ENCODE data around the gene FAIM. TPM values are rescaled to one million over a fixed set of nuclear protein-coding genes. Genes with fewer than 3 reads are reported as not detected.
A peak's percentile ranks its signal among the peaks of the same experiment; 100 is the strongest.

The FAIM gene
- total and polyA plus RNA-seq, 10 donors, result 2.6 to 11.1 (median 6.4) TPM

DNA sequence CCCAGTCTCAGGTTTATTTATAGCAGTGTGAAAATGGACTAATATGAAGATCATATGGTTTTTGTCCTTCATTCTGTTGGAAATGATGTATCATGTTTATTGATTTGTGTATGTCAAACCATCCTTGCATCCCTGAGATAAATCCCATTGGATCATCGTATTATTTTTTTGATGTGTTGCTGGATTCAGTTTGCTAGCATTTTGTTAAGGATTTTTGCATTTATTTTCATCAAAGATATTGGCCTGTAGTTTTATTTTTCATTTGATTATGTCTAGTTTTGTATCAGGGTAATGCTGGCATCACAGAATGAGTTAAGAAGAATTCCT, 34.3 kb downstream of the FAIM start:
- intact Hi-C loops (cut with DNase I; ENCODE audit: low total_unique reads), result no loop called here
- no peak for DNase-seq
- 86 to 98% (median 96%) methylated on average over 1 of the region's 1 CpG for WGBS, 5 donors

DNA sequence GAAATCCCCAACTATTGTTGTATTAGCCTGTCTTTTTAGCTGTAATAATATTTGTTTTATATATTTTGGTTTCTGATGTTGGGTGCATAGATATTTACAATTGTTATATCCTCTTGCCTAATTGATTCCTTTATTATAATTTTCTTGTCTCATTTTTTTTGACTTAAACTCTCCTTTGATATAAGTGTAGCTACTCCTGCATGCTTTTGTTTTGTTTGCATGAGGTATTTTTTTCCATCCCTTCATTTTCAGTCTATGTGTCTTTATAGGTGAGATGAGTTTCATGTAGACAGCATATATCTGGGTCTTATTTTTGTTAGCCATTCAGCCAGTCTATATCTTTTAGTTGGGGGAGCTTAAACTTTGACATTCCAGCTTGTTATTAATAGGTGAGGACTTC, 37.4 kb downstream of the FAIM start:
- Histone ChIP-seq H3K9me3 (peaks cover 0 to 80% (median 68%) of the 10 kb centered on the region in 8 donors), H3K36me3 (peaks cover 3 to 25% (median 19%) of the 10 kb centered on the region in 6 donors), H3K27me3 (replicated peaks in 1 of 7) (no peaks in the 10 kb centered on the region)

More for the DNA sequence above, 34.3 kb downstream of the FAIM start:
- no peak overlapping the region for H3K27ac ChIP-seq
- H3K4me1 ChIP-seq, result no peaks in the 10 kb centered on the region
- TF ChIP-seq POLR2AphosphoS5 (IDR thresholded peaks at IDR 0.05) (no peak), POLR2A (IDR thresholded peaks at IDR 0.05) (no peak)
- TF ChIP-seq, protein P1, sequence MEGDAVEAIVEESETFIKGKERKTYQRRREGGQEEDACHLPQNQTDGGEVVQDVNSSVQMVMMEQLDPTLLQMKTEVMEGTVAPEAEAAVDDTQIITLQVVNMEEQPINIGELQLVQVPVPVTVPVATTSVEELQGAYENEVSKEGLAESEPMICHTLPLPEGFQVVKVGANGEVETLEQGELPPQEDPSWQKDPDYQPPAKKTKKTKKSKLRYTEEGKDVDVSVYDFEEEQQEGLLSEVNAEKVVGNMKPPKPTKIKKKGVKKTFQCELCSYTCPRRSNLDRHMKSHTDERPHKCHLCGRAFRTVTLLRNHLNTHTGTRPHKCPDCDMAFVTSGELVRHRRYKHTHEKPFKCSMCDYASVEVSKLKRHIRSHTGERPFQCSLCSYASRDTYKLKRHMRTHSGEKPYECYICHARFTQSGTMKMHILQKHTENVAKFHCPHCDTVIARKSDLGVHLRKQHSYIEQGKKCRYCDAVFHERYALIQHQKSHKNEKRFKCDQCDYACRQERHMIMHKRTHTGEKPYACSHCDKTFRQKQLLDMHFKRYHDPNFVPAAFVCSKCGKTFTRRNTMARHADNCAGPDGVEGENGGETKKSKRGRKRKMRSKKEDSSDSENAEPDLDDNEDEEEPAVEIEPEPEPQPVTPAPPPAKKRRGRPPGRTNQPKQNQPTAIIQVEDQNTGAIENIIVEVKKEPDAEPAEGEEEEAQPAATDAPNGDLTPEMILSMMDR (IDR thresholded peaks at IDR 0.05 in 8 of 11, conservative IDR thresholded peaks at IDR 0.05 in 3 of 11), result no peak
- H3K4me3 ChIP-seq, result no peak overlapping the region
- no peaks in the 10 kb centered on the region for H3K27me3 ChIP-seq (replicated peaks in 1 of 7)
- H3K36me3 ChIP-seq, result no peaks in the 10 kb centered on the region
- peaks cover 0 to 76% (median 72%) of the 10 kb centered on the region in 8 donors for H3K9me3 ChIP-seq

DNA sequence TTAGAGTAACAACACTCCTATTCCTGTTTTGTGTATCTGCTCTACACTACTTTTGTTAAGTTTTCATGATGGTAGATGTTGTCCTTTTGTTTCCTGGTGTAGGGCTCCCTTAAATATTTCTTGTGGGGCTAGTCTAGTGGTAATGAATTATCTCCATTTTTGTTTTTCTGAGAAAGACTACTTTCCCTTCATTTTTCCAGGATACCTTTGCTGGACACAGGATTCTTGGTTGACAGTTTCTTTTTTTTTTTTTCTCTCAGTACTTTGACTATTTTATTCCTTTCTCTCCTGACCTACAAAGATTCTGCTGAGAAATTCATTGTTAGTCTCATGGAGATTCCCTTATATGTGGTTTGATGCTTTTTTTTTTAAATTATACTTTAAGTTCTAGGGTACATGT, 37.9 kb downstream of the FAIM start:
- H3K36me3 ChIP-seq, result peaks cover 3 to 30% (median 23%) of the 10 kb centered on the region in 6 donors
- no peak overlapping the region for H3K4me3 ChIP-seq
- intact Hi-C loops (cut with DNase I; ENCODE audit: low total_unique reads), result no loop called here
- TF ChIP-seq POLR2AphosphoS5 (IDR thresholded peaks at IDR 0.05) (no peak), POLR2A (IDR thresholded peaks at IDR 0.05) (no peak)
- TF ChIP-seq, protein P1 (IDR thresholded peaks at IDR 0.05 in 8 of 11, conservative IDR thresholded peaks at IDR 0.05 in 3 of 11), result no peak
- no peak for DNase-seq
- H3K27me3 ChIP-seq (replicated peaks in 1 of 7), result no peaks in the 10 kb centered on the region
- H3K27ac ChIP-seq, result no peak overlapping the region
- peaks cover 0 to 75% (median 63%) of the 10 kb centered on the region in 8 donors for H3K9me3 ChIP-seq
- H3K4me1 ChIP-seq, result no peaks in the 10 kb centered on the region

More for the DNA sequence above, 37.4 kb downstream of the FAIM start:
- intact Hi-C loops (cut with DNase I; ENCODE audit: low total_unique reads), result no loop called here
- Histone ChIP-seq H3K4me1 (no peaks in the 10 kb centered on the region), H3K4me3 (no peak overlapping the region), H3K27ac (no peak overlapping the region)
- no peak for DNase-seq
- TF ChIP-seq POLR2AphosphoS5 (IDR thresholded peaks at IDR 0.05) (no peak), POLR2A (IDR thresholded peaks at IDR 0.05) (no peak)
- TF ChIP-seq, protein P1 (IDR thresholded peaks at IDR 0.05 in 8 of 11, conservative IDR thresholded peaks at IDR 0.05 in 3 of 11), result no peak

DNA sequence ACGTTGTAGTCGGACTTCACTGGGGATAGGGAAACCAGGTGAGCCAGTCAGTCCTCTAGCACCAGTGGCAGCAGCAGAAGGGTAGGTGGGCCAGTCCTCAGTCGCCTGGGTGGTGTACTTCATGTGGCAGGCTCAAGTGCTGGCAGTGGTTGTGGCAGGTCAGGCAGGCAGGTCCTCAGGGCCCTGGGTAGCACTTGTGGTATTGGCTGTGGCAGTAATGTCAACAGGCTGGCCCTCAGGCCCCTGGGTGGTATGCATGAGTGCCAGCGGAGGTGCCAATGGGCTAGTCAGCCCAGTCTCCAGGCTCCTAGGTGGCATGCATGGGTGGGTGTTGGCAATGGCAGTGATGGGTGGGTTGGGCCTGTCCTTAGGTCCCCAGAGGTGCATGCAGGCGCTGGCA, 40.6 kb downstream of the FAIM start:
- intact Hi-C loops (cut with DNase I; ENCODE audit: low total_unique reads), result no loop called here
- H3K36me3 ChIP-seq, result peaks cover 5 to 56% (median 43%) of the 10 kb centered on the region in 6 donors
- TF ChIP-seq POLR2AphosphoS5 (IDR thresholded peaks at IDR 0.05) (peak in 1 of 3 donors; percentile 28), POLR2A (IDR thresholded peaks at IDR 0.05) (no peak)
- DNase-seq, result no peak
- no peaks in the 10 kb centered on the region for H3K27me3 ChIP-seq (replicated peaks in 1 of 7)
- H3K27ac ChIP-seq, result no peak overlapping the region
- 98 to 99% (median 98%) methylated on average over 4 to 5 of the region's 5 CpGs for WGBS, 5 donors
- peaks cover 0 to 50% (median 38%) of the 10 kb centered on the region in 8 donors for H3K9me3 ChIP-seq
- no peaks in the 10 kb centered on the region for H3K4me1 ChIP-seq
- no peak overlapping the region for H3K4me3 ChIP-seq

DNA sequence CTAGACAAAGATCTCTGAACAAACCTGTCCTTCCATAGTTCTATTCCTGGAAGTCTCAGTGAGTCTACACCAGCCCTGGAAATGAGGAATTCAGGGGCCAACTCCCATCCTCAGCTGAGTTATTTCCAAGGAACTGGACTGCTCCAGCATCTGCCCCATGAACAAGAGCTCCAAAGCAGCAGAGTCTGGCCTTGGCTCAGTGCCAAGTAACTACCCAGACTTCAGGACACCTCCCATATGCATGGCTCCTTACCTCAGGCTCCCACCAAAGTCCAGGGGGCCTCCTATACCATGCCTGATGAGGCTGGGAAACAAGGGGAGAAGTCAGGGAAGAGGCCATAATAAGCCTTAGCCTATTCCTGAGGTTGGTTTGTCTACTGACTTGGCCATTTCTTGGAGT, 45.0 kb downstream of the FAIM start:
- DNase-seq, result no peak
- Histone ChIP-seq H3K9me3 (peaks cover 0 to 10% (median 3%) of the 10 kb centered on the region in 8 donors), H3K36me3 (peaks cover 5 to 100% (median 73%) of the 10 kb centered on the region in 6 donors), H3K4me3 (no peak overlapping the region), H3K27ac (no peak overlapping the region), H3K4me1 (no peaks in the 10 kb centered on the region), H3K27me3 (replicated peaks in 1 of 7) (no peaks in the 10 kb centered on the region)
- intact Hi-C loops (cut with DNase I; ENCODE audit: low total_unique reads), result no loop called here
- TF ChIP-seq, protein P1 (IDR thresholded peaks at IDR 0.05 in 8 of 11, conservative IDR thresholded peaks at IDR 0.05 in 3 of 11), result no peak
- TF ChIP-seq POLR2A (IDR thresholded peaks at IDR 0.05), result no peak
- TF ChIP-seq POLR2AphosphoS5 (IDR thresholded peaks at IDR 0.05), result peak in 1 of 3 donors; percentile 8
